HG03571 (cell line): ENCODE measurements around the gene LINGO4.

ENCODE experiments used
- ATAC-seq: cut with Tn5 transposase; IDR thresholded peaks from one replicate; pipeline ENCODE4 v1.9.1; 2021; ENCODE audit not compliant: unreplicated experiment

The LINGO4 gene

GRCh38 chr1:151814971-151815545 is 9.8 kb upstream of the LINGO4 start:
- no peak for ATAC-seq

GRCh38 chr1:151814426-151814825 is 9.2 kb upstream of the LINGO4 start:
- no peak for ATAC-seq

GRCh38 chr1:151813271-151813977 is 8.2 kb upstream of the LINGO4 start:
- ATAC-seq = no peak

GRCh38 chr1:151811181-151811580 is 6.0 kb upstream of the LINGO4 start:
- no peak for ATAC-seq

GRCh38 chr1:151809985-151810556 is 4.9 kb upstream of the LINGO4 start:
- no peak for ATAC-seq

- no peak for ATAC-seq
These were observed 4.2 kb upstream of the LINGO4 start for GRCh38 chr1:151809290-151809984.

- ATAC-seq = no peak
These were observed 2.5 kb upstream of the LINGO4 start for GRCh38 chr1:151807766-151808165.

GRCh38 chr1:151807131-151807530 is 1.9 kb upstream of the LINGO4 start:
- no peak for ATAC-seq

- ATAC-seq = no peak
These were observed 951 bp upstream of the LINGO4 start for GRCh38 chr1:151806170-151806569.

GRCh38 chr1:151803915-151804314 is 1.3 kb downstream of the LINGO4 start:
- no peak for ATAC-seq

GRCh38 chr1:151803164-151803563 is 2.1 kb downstream of the LINGO4 start:
- ATAC-seq = no peak

GRCh38 chr1:151802372-151802771 is 2.8 kb downstream of the LINGO4 start:
- ATAC-seq = no peak

GRCh38 chr1:151801846-151802245 is 3.4 kb downstream of the LINGO4 start:
- ATAC-seq = no peak

GRCh38 chr1:151801310-151801820 is 3.9 kb downstream of the LINGO4 start:
- ATAC-seq = no peak

- no peak for ATAC-seq
These were observed 4.4 kb downstream of the LINGO4 start for GRCh38 chr1:151800830-151801229.

GRCh38 chr1:151799179-151800022 is 5.8 kb downstream of the LINGO4 start:
- no peak for ATAC-seq

GRCh38 chr1:151798571-151798970 is 6.6 kb downstream of the LINGO4 start:
- ATAC-seq = no peak

GRCh38 chr1:151790940-151791651 is 14.1 kb downstream of the LINGO4 start:
- no peak for ATAC-seq

GRCh38 chr1:151790071-151790939 is 14.9 kb downstream of the LINGO4 start, which contains the start of gene TDRKH:
Gene TDRKH (minus strand): TSS chr1:151790500. CDS start chr1:151783022, 7,478 bp downstream.
- peak; percentile 90 for ATAC-seq
